Activated CD4-positive, alpha-beta T cell treated with anti-CD3 and anti-CD28 coated beads, Interleukin-2, amount 10 ng/mL, durations not matched to agents 7 days and 5 days (primary cell): ENCODE data around the gene BMPR2. TPM values are rescaled to one million over a fixed set of nuclear protein-coding genes. Genes with fewer than 3 reads are reported as not detected.
A peak's percentile ranks its signal among the peaks of the same experiment; 100 is the strongest.
"Not testable (repeated sequence)": the region's sequence is repeated elsewhere in the genome, so short reads cannot be mapped to it uniquely, and the experiment has no call there.

Experiments
- CTCF ChIA-PET: fragments of 350-600 bp; sonication (Branson Sonifier 250); formaldehyde crosslinking; loops from one replicate; lab custom pipeline; 2021; ENCODE audit warnings: antibody characterized with exemption; lab: Charles Lee
- POLR2A ChIA-PET: fragments of 350-600 bp; sonication (Branson Sonifier 250); formaldehyde crosslinking; loops from one replicate; lab custom pipeline; 2021; ENCODE audit warnings: antibody characterized with exemption; lab: Charles Lee
- DNase-seq: peaks from one replicate; pipeline ENCODE4 v3.0.0-alpha.2; 2020
- H3K27ac Mint-ChIP-seq: one replicate; pipeline ENCODE4 v1.8.0; 2021; ENCODE audit warnings: mild to moderate bottlenecking, moderate library complexity, mixed read lengths
- H3K27me3 Mint-ChIP-seq: one replicate; pipeline ENCODE4 v1.8.0; 2021; ENCODE audit warnings: mixed read lengths
- H3K36me3 Mint-ChIP-seq: one replicate; pipeline ENCODE4 v1.8.0; 2021; ENCODE audit warnings: low read depth, mixed read lengths
- H3K4me1 Mint-ChIP-seq: one replicate; pipeline ENCODE4 v1.8.0; 2021; ENCODE audit warnings: mixed read lengths
- H3K4me3 Mint-ChIP-seq: one replicate; pipeline ENCODE4 v1.8.0; 2021; ENCODE audit warnings: mild to moderate bottlenecking, moderate library complexity, mixed read lengths
- H3K9me3 Mint-ChIP-seq: one replicate; pipeline ENCODE4 v1.8.0; 2021; ENCODE audit warnings: mixed read lengths
- total RNA-seq, 2 experiments: library from RNA; stranded (reverse); gene quantifications; one replicate each; pipeline ENCODE4 v1.2.3, GENCODE V29; 2021

The BMPR2 gene
- total RNA-seq, 2 experiments from 2014 or later = 9.8 to 11.1 TPM

DNA sequence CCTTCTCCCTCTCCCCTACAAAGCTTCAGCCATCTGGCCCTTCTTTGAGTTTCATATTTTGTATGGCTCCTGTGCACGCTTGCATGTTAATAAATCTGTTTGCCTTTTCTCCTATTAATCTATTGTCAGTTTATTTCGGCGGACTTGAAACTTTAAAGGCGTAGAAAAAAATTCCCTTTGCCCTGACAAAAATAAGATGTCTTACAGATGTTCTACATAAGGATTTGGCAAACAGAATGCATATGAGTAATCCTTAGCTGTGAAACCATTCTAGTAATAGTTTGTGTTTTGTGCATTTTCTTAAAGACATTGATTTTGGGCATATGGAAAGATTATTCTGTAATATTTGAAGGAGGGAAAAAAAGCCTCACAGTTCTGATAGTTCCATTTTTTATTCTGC, 15.0 kb upstream of the BMPR2 start:
- no peak overlapping the region for H3K27ac Mint-ChIP-seq
- H3K27me3 Mint-ChIP-seq = no peaks in the 10 kb centered on the region
- H3K9me3 Mint-ChIP-seq = no peaks in the 10 kb centered on the region
- H3K4me1 Mint-ChIP-seq = no peaks in the 10 kb centered on the region
- H3K36me3 Mint-ChIP-seq = no peaks in the 10 kb centered on the region
- H3K4me3 Mint-ChIP-seq = no peak overlapping the region
- DNase-seq = no peak
- CTCF ChIA-PET = no interaction called here
- POLR2A ChIA-PET = no interaction called here

DNA sequence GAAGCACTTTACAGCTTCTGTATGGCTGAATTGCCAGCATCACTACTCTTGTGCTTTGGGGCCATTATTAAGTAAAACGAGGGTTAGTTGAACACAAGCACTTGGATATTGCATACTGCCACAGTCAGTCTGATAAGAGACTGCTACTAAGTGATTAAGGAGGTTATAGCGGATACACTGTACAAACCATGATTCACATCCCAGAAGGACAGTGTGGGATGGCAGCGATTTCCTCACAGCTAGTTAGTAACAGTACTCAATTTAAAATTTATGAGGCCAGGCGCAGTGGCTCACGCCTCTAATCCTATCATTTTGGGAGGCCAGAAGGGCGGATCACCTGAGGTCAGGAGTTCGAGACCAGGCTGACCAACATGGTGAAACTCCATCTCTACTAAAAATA, 2.6 kb upstream of the BMPR2 start:
- H3K36me3 Mint-ChIP-seq = peaks cover 2% of the 10 kb centered on the region
- H3K27ac Mint-ChIP-seq = no peak overlapping the region
- H3K27me3 Mint-ChIP-seq = peaks cover 14% of the 10 kb centered on the region
- H3K4me3 Mint-ChIP-seq = no peak overlapping the region
- no peak for DNase-seq
- CTCF ChIA-PET = interaction anchor here (0.6 kb wide), 1 partner anchor 93 kb away, joined by 3 read pairs; no protein-coding TSS in a partner anchor
- POLR2A ChIA-PET = no interaction called here
- peaks cover 17% of the 10 kb centered on the region for H3K4me1 Mint-ChIP-seq
- no peaks in the 10 kb centered on the region for H3K9me3 Mint-ChIP-seq

DNA sequence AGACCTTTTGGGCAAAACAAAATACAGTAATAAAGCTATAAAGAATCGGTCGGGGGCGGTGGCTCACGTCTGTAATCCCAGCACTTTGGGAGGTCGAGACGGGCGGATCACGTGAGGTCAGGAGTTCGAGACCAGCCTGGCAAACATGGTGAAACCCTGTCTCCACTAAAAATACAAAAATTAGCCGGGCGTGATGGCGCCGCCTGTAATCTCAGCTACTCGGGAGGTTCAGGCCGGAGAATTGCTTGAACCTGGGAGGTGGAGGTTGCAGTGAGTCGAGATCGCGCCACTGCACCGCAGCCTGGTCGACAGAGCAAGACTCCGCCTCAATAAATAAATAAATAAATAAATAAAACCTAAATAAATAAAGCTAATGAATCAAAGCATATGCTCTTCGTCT, 1.7 kb upstream of the BMPR2 start:
- DNase-seq, H3K27ac Mint-ChIP-seq, H3K36me3 Mint-ChIP-seq, H3K9me3 Mint-ChIP-seq, POLR2A ChIA-PET: not testable (repeated sequence)
- peaks cover 14% of the 10 kb centered on the region for H3K27me3 Mint-ChIP-seq
- CTCF ChIA-PET = interaction anchor here (0.9 kb wide), 1 partner anchor 261 kb away, joined by 3 read pairs; no protein-coding TSS in a partner anchor
- peak overlapping the region; percentile 99 for H3K4me3 Mint-ChIP-seq
- H3K4me1 Mint-ChIP-seq = peaks cover 22% of the 10 kb centered on the region

DNA sequence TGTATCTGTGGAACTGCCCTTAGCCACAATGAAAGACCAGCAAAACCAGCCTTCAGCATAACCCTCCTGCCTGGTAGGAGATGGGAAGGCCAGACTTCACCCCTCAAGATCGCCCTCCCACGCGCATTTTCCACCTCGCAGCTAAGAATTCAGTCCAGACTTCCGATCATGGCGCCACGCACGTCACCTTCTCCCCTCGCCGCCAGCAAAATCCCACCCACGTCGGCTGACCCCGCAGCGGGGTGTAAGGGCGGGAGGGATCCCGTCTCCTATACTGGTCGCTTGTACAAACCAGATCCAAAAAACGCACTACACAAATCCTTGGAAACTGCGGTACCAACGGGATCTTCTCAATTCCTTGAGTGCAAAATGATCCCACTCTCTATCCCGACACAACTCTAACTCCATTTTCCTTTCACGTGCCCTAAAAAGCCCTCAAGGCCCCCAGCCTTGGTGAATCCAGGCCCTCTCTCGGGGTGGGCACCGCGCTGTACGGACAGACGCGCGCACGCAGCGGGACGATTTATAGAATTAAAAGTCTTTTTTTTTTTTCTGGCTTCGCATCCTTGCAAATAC, 1.0 kb upstream of the BMPR2 start:
- ChIA-PET CTCF (interaction anchor here (0.9 kb wide), 1 partner anchor 261 kb away, joined by 3 read pairs; no protein-coding TSS in a partner anchor), POLR2A (no interaction called here)
- peak overlapping the region; percentile 86 for H3K27ac Mint-ChIP-seq
- no peaks in the 10 kb centered on the region for H3K9me3 Mint-ChIP-seq
- peak overlapping the region; percentile 99 for H3K4me3 Mint-ChIP-seq
- H3K36me3 Mint-ChIP-seq = peaks cover 2% of the 10 kb centered on the region
- peak; percentile 11 for DNase-seq
- H3K4me1 Mint-ChIP-seq = peaks cover 27% of the 10 kb centered on the region
- H3K27me3 Mint-ChIP-seq = peaks cover 14% of the 10 kb centered on the region

DNA sequence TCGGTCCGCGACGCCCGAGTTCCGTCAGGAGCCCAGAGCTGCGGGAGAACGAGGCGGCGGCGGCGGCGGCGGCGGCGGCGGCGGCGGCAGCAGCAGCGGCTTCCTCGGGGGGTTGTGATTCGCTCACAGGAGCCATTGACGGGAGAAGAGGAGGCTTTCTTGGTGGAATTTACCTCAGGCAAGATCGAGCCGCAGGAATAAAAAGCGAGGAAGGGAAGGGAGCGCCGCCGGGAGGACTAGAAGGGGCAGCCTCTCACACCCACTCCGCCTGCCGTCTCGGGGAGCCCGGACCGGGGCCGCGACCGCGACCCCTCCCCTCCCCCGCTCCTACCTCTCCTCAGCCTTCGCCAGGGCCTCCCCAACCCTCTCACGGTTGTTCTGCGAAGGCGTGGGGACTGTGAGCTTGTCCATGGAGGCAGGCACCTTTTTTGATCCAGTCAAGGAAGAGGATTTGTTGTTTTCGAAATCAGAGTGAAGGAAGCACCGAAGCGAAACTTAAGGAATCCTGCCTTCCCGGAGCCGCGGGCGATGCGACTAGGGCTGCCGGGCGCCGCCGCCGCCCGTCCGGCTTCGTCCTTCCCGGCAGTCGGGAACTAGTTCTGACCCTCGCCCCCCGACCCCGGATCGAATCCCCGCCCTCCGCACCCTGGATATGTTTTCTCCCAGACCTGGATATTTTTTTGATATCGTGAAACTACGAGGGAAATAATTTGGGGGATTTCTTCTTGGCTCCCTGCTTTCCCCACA, 506 bp downstream of the BMPR2 start:
- peaks cover 34% of the 10 kb centered on the region for H3K4me1 Mint-ChIP-seq
- H3K9me3 Mint-ChIP-seq = no peaks in the 10 kb centered on the region
- H3K36me3 Mint-ChIP-seq = peaks cover 7% of the 10 kb centered on the region
- peak; percentile 36 for DNase-seq
- ChIA-PET POLR2A (interaction anchor here (0.7 kb wide), 1 partner anchor 64 kb away, joined by 3 read pairs; no protein-coding TSS in a partner anchor), CTCF (interaction anchor here (0.6 kb wide), 1 partner anchor 392 kb away, joined by 3 read pairs; no protein-coding TSS in a partner anchor)
- H3K4me3 Mint-ChIP-seq = peak overlapping the region; percentile 99
- peak overlapping the region; percentile 91 for H3K27ac Mint-ChIP-seq
- peaks cover 14% of the 10 kb centered on the region for H3K27me3 Mint-ChIP-seq

DNA sequence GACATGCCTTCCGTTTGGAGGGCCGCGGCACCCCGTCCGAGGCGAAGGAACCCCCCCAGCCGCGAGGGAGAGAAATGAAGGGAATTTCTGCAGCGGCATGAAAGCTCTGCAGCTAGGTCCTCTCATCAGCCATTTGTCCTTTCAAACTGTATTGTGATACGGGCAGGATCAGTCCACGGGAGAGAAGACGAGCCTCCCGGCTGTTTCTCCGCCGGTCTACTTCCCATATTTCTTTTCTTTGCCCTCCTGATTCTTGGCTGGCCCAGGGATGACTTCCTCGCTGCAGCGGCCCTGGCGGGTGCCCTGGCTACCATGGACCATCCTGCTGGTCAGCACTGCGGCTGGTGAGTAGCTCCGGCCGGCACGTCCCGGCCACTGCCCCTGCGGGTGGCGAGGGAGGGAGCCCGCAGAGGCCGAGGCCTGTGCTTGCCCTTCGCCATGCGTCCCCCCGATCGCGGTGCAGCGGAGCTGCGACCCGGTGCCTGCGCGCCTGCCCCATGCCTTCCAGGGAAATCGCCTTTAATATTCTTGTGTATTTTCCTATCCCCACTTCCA, 1.2 kb downstream of the BMPR2 start:
- ChIA-PET POLR2A (interaction anchor here (0.7 kb wide), 1 partner anchor 65 kb away, joined by 3 read pairs; no protein-coding TSS in a partner anchor), CTCF (interaction anchor here (0.5 kb wide), 1 partner anchor 213 kb away, joined by 3 read pairs; no protein-coding TSS in a partner anchor)
- peaks cover 7% of the 10 kb centered on the region for H3K36me3 Mint-ChIP-seq
- peak overlapping the region; percentile 91 for H3K27ac Mint-ChIP-seq
- DNase-seq = no peak
- no peaks in the 10 kb centered on the region for H3K9me3 Mint-ChIP-seq
- H3K4me1 Mint-ChIP-seq = peaks cover 34% of the 10 kb centered on the region
- peak overlapping the region; percentile 99 for H3K4me3 Mint-ChIP-seq
- H3K27me3 Mint-ChIP-seq = peaks cover 10% of the 10 kb centered on the region

DNA sequence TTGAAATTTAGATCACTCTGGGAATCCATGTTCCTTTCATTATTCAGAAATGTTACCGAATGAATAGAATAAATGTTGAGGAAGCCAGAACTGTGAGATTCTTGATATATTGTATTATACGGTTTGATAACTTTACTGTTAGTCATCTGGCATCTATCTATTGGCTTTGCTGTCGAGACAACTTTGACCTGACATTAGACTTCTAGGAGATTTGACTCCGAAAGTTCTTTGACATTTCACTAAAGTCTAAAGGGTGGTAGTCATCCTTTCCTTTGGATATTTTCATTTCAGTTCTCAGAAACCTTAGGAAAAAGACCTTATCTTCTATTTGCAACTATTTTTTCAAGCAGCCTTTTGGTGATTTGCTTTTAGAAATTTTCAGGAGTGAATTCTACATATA, 1.9 kb downstream of the BMPR2 start:
- Mint-ChIP-seq H3K36me3 (peaks cover 7% of the 10 kb centered on the region), H3K4me3 (peak overlapping the region; percentile 99), H3K4me1 (peaks cover 34% of the 10 kb centered on the region), H3K27ac (no peak overlapping the region), H3K27me3 (peaks cover 10% of the 10 kb centered on the region), H3K9me3 (no peaks in the 10 kb centered on the region)
- CTCF ChIA-PET = interaction anchor here (0.5 kb wide), 1 partner anchor 213 kb away, joined by 3 read pairs; no protein-coding TSS in a partner anchor
- DNase-seq = no peak
- POLR2A ChIA-PET = no interaction called here

DNA sequence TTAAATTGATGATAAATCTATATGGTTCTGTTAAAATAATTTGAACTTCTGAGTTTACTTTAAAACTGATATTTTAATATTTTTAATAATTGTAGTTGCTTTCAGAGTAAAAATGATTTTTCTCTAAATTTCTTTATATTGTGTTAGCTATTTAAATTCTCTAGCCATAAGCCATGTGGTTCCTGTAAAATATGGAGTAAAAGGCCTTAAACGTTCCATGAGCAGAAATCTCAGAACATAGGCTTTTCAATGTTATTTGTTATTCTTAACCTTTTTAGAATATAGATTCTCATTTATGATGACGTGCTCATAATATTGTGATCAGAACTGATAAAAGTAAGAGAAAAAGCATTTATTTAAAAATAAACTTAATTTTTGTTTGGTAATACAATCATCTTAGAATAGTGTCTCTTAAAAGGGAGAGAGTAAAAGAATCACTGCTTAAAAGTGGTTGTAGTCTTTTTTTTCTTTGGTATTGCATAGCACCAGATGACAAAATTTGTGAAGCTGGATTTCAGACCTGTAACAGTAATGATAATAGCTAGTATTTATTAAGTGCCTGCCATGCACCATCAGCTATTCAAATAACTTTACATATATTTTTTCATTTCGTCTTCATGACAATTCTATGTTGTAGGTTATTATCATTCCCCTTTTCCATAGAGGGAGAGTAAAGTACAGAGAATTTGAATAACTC, 2.7 kb downstream of the BMPR2 start:
- Mint-ChIP-seq H3K27me3 (peaks cover 10% of the 10 kb centered on the region), H3K9me3 (no peaks in the 10 kb centered on the region), H3K36me3 (peaks cover 7% of the 10 kb centered on the region), H3K4me3 (peak overlapping the region; percentile 99), H3K27ac (no peak overlapping the region), H3K4me1 (peaks cover 34% of the 10 kb centered on the region)
- no peak for DNase-seq
- ChIA-PET CTCF (interaction anchor here (1.4 kb wide), 1 partner anchor 10 kb away, joined by 4 read pairs; no protein-coding TSS in a partner anchor), POLR2A (no interaction called here)

DNA sequence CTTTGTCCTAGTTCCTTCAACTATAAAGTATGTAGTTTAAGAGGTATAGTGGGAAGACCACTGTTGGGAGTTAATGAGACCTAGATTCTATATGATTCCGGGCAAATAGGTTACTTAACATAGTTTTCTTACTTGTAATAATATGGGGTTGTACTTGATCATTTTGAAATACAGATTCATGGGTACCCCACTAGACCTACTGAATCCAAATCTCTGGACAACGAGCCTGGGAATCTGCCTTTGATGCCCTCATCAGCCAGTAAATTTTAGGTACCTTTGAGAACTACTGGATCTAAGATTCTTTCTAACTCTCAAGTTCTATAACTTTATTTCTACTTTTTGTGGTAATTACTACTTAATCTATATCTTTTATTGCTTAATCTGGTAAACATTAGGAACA, 6.6 kb downstream of the BMPR2 start:
- Mint-ChIP-seq H3K36me3 (peaks cover 5% of the 10 kb centered on the region), H3K9me3 (no peaks in the 10 kb centered on the region), H3K27ac (no peak overlapping the region), H3K4me1 (peaks cover 30% of the 10 kb centered on the region), H3K27me3 (no peaks in the 10 kb centered on the region), H3K4me3 (no peak overlapping the region)
- ChIA-PET POLR2A (no interaction called here), CTCF (interaction anchor here (0.7 kb wide), 1 partner anchor 479 kb away, joined by 4 read pairs; no protein-coding TSS in a partner anchor)
- no peak for DNase-seq

DNA sequence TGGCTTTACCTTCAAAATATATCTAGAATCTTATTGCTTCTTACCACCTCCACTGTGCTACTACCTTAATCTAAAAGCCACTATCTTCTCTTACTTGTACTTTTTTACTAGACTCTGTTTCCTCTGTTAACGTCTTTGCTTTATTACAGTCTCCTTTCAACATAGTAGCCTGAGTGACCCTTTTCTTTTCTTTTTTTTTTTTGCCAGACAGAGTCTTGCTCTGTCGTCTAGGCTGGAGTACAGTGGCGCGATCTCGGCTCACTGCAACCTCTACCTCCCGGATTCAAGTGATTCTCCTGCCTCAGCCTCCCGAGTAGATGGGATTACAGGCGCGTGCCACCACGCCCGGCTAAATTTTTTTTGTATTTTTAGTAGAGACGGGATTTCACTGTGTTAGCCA, 10.4 kb downstream of the BMPR2 start:
- H3K27me3 Mint-ChIP-seq, H3K9me3 Mint-ChIP-seq, CTCF ChIA-PET, H3K4me3 Mint-ChIP-seq, DNase-seq, H3K27ac Mint-ChIP-seq, H3K4me1 Mint-ChIP-seq, H3K36me3 Mint-ChIP-seq, POLR2A ChIA-PET: not testable (repeated sequence)

DNA sequence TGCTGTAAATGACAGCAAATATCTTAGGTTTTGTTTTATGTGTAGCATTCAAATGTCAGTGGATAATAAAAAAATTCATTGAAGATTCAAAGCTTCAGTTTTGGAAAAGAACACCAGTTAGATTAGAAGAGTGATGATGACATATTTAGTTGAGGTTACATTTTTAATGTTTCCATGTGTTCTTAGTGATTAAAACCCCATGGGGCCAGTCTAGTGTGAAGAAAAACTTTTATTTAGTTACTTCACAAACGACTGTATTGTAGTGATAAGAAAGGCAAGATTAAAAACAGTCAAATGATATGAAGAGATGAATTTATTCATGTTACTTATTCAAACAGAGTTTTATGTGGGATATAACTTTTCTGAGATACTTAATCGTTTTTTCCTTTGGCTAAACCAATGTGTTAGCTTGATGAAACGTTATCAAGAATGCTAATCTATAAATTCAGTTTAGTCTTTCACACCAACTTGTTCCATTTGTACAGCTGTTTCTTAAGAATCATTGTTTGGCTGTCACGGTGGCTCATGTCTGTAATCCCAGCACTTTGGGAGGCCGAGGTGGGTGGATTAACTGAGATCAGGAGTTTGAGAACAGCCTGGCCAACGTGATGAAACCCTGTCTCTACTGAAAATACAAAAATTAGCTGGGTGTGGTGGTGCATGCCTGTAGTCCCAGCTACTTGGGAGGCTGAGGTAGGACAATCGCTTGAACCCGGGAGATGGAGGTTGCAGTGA, 11.6 kb downstream of the BMPR2 start:
- no peak for DNase-seq
- no peaks in the 10 kb centered on the region for H3K9me3 Mint-ChIP-seq
- no peaks in the 10 kb centered on the region for H3K27me3 Mint-ChIP-seq
- H3K27ac Mint-ChIP-seq = no peak overlapping the region
- no peaks in the 10 kb centered on the region for H3K36me3 Mint-ChIP-seq
- H3K4me1 Mint-ChIP-seq = peaks cover 6% of the 10 kb centered on the region
- POLR2A ChIA-PET = no interaction called here
- no peak overlapping the region for H3K4me3 Mint-ChIP-seq
- CTCF ChIA-PET = interaction anchor here (1.6 kb wide), 1 partner anchor 8 kb away, joined by 4 read pairs; no protein-coding TSS in a partner anchor

DNA sequence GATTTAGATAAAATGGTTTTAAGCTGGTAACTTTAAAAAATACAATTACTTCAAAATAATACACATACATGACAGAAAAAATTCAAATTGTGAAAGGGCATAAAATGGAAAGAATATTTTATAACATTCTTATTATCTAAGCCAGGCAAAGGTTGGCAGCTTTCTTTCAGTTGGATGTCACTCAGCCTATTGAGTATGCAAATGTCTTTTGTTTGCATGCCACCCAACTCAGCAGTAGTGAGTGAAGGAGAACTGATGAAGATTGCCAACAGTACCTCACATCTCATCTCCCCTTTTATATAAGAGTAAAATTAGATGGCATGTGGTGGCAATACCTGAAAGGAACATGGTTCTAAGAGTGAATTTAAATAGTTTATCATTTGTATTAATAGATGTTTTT, 24.8 kb downstream of the BMPR2 start:
- no peaks in the 10 kb centered on the region for H3K4me1 Mint-ChIP-seq
- H3K27me3 Mint-ChIP-seq = no peaks in the 10 kb centered on the region
- ChIA-PET POLR2A (no interaction called here), CTCF (interaction anchor here (0.9 kb wide), 1 partner anchor 173 kb away, joined by 3 read pairs; no protein-coding TSS in a partner anchor)
- H3K27ac Mint-ChIP-seq = no peak overlapping the region
- H3K9me3 Mint-ChIP-seq = no peaks in the 10 kb centered on the region
- no peak for DNase-seq
- H3K36me3 Mint-ChIP-seq = no peaks in the 10 kb centered on the region
- H3K4me3 Mint-ChIP-seq = no peak overlapping the region
